PC-3 (cell line): ENCODE results near the gene RAP1GAP2. TPM values are rescaled to one million over a fixed set of nuclear protein-coding genes. Genes with fewer than 3 reads are reported as not detected.

Experiments
- ATAC-seq: fragments of 200-7000 bp; cut with Tn5 transposase; 2 replicates; pipeline ENCODE4 v1.9.1; 2020; ENCODE audit warnings: mild to moderate bottlenecking, moderate library complexity
- BruUV-seq: library from RNA; stranded (reverse); fragments of 400-500 nt; replicated peaks from 2 replicates; lab custom pipeline; 2021; lab: Mats Ljungman, UMichigan
- CTCF ChIA-PET: fragments of 300-600 bp; sonication (Branson Sonifier 250); formaldehyde crosslinking; loops from one replicate; lab custom pipeline; 2022; ENCODE audit warnings: antibody characterized with exemption; lab: Charles Lee
- POLR2A ChIA-PET: fragments of 300-600 bp; sonication (Branson Sonifier 250); formaldehyde crosslinking; loops from one replicate; lab custom pipeline; 2022; ENCODE audit warnings: antibody characterized with exemption; ENCODE audit not compliant: unreplicated experiment; lab: Charles Lee
- DNase-seq: peaks from one replicate; pipeline ENCODE4 v3.0.0-alpha.2; 2015
- H2AFZ ChIP-seq: fragments of 300-600 bp; sonication (generic); 2 replicates; pipeline ENCODE4 v1.6.0; 2016; ENCODE audit warnings: antibody characterized with exemption, low read length
- H3F3A ChIP-seq: fragments of 300-600 bp; sonication (generic); one replicate; pipeline ENCODE4 v1.6.0; 2017; ENCODE audit warnings: antibody characterized with exemption, low read length, control low read depth, mild to moderate bottlenecking; ENCODE audit not compliant: unreplicated experiment
- H3K27ac ChIP-seq: fragments of 300-600 bp; sonication (generic); 2 replicates; pipeline ENCODE4 v1.5.1; 2016; ENCODE audit warnings: mild to moderate bottlenecking, low read length
- H3K27me3 ChIP-seq: fragments of 300-600 bp; sonication (generic); 2 replicates; pipeline ENCODE4 v1.6.1; 2016; ENCODE audit warnings: low read length, mixed read lengths
- H3K36me3 ChIP-seq: fragments of 300-600 bp; sonication (generic); 2 replicates; pipeline ENCODE4 v1.6.1; 2016; ENCODE audit warnings: low read depth, mixed run types, low read length, mixed read lengths
- H3K4me1 ChIP-seq: fragments of 300-600 bp; sonication (generic); 2 replicates; pipeline ENCODE4 v1.5.1; 2016; ENCODE audit warnings: low read length; ENCODE audit not compliant: insufficient read depth
- H3K4me2 ChIP-seq: fragments of 300-600 bp; sonication (generic); 2 replicates; pipeline ENCODE4 v1.6.0; 2016; ENCODE audit warnings: low read length
- H3K4me3 ChIP-seq: fragments of 300-600 bp; sonication (generic); 2 replicates; pipeline ENCODE4 v1.5.1; 2016; ENCODE audit warnings: mild to moderate bottlenecking, low read length, mixed read lengths
- H3K79me2 ChIP-seq: fragments of 300-600 bp; sonication (generic); 2 replicates; pipeline ENCODE4 v1.6.1; 2017; ENCODE audit warnings: low read length, mixed read lengths
- H3K9ac ChIP-seq: fragments of 300-600 bp; sonication (generic); 2 replicates; pipeline ENCODE4 v1.6.0; 2016; ENCODE audit warnings: mild to moderate bottlenecking, low read length
- H3K9me2 ChIP-seq: fragments of 300-600 bp; sonication (generic); replicated peaks from 2 replicates; pipeline ENCODE4 v1.6.1; 2016; ENCODE audit warnings: mixed run types, low read length, mixed read lengths
- H3K9me3 ChIP-seq: fragments of 300-600 bp; sonication (generic); 2 replicates; pipeline ENCODE4 v1.6.1; 2016; ENCODE audit warnings: low read length, mixed read lengths
- H4K20me1 ChIP-seq: fragments of 300-600 bp; sonication (generic); 2 replicates; pipeline ENCODE4 v1.6.1; 2016; ENCODE audit warnings: low read length, mixed read lengths
- EZH2 ChIP-seq: fragments of 300-600 bp; sonication (generic); IDR thresholded peaks from one replicate; pipeline ENCODE4 v1.6.1; 2017; ENCODE audit warnings: antibody characterized with exemption, mild to moderate bottlenecking, low read length; ENCODE audit not compliant: unreplicated experiment
- EZH2phosphoT487 ChIP-seq: fragments of 300-600 bp; sonication (generic); IDR thresholded peaks from 2 replicates; pipeline ENCODE4 v1.6.1; 2018; ENCODE audit warnings: mild to moderate bottlenecking, antibody characterized with exemption, low read length, borderline replicate concordance
- intact Hi-C: fragments of 100-400 bp; cut with micrococcal nuclease; formaldehyde crosslinking; loops from 2 replicates; pipeline ENCODE4 v1.9.0; 2023
- total RNA-seq: library from RNA; depleted of rRNA; stranded (reverse); fragments of >200 nt; gene quantifications from 2 replicates; pipeline ENCODE4 v1.2.3, GENCODE V29; 2014
- TF ChIP-seq, protein P1 (sequence below): fragments of 300-600 bp; sonication (generic); conservative IDR thresholded peaks from 2 replicates; pipeline ENCODE4 v1.5.1; 2017; ENCODE audit warnings: antibody characterized with exemption, low read depth, mild to moderate bottlenecking, low read length

Gene RAP1GAP2
- total RNA-seq, 1 experiment from 2014 or later: 14.5 TPM

DNA sequence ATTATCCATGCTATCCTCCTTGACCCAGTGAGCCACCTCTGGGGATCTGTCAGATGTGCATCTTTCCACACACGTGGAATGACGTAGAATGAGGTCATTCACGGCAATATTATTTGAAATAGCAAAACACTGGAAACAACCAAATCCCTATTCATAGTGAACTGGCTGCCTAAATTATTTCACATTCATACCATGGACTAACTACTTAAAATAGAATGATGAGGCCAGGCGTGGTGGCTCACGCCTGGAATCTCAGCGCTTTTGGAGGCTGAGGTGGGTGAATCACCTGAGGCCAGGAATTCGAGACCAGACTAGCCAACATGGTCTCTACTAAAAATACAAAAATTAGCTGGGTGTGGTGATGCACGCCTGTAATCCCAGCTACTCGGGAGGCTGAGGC lies 75.5 kb downstream of the RAP1GAP2 start:
- Histone ChIP-seq H3K9ac (no peak overlapping the region), H3F3A (no peaks in the 10 kb centered on the region), H3K4me3 (no peak overlapping the region), H3K79me2 (no peaks in the 10 kb centered on the region), H3K9me2 (no peaks in the 10 kb centered on the region), H3K4me1 (peaks cover 24% of the 10 kb centered on the region), H3K27me3 (no peaks in the 10 kb centered on the region), H3K9me3 (no peaks in the 10 kb centered on the region), H4K20me1 (no peaks in the 10 kb centered on the region), H3K36me3 (no peaks in the 10 kb centered on the region), H2AFZ (no peak overlapping the region), H3K27ac (no peak overlapping the region), H3K4me2 (no peak overlapping the region)
- no TSS peak for BruUV-seq
- TF ChIP-seq, protein P1, sequence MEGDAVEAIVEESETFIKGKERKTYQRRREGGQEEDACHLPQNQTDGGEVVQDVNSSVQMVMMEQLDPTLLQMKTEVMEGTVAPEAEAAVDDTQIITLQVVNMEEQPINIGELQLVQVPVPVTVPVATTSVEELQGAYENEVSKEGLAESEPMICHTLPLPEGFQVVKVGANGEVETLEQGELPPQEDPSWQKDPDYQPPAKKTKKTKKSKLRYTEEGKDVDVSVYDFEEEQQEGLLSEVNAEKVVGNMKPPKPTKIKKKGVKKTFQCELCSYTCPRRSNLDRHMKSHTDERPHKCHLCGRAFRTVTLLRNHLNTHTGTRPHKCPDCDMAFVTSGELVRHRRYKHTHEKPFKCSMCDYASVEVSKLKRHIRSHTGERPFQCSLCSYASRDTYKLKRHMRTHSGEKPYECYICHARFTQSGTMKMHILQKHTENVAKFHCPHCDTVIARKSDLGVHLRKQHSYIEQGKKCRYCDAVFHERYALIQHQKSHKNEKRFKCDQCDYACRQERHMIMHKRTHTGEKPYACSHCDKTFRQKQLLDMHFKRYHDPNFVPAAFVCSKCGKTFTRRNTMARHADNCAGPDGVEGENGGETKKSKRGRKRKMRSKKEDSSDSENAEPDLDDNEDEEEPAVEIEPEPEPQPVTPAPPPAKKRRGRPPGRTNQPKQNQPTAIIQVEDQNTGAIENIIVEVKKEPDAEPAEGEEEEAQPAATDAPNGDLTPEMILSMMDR: no peak
- TF ChIP-seq EZH2phosphoT487 (no peak), EZH2 (no peak)
- ATAC-seq (no peak), DNase-seq (peak; percentile 22)
- POLR2A ChIA-PET: no interaction called here
- CTCF ChIA-PET: no interaction called here
- intact Hi-C loops: no loop called here

DNA sequence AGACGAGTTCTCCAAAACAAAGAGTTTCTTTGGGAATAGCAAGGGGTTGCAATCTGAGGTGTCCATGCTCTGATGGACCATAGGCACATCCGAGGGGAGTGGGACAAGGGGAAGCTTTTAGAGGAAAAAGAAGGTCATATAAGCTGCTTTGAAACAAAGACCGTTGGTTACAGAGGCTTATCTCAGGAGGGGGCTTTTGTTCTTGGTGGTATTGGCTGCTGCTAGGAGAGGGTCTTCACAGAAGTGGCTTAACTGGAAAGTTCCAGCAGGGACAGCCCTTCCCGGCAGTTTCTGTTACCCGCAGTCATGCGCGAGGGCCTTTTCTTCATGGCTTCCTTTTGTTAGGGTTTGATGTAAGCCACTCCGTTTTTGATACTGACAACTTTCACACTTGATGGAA lies 76.0 kb downstream of the RAP1GAP2 start:
- Histone ChIP-seq H3K4me2 (no peak overlapping the region), H3K9ac (no peak overlapping the region), H3K79me2 (no peaks in the 10 kb centered on the region), H4K20me1 (no peaks in the 10 kb centered on the region), H3K27me3 (no peaks in the 10 kb centered on the region), H3K9me3 (no peaks in the 10 kb centered on the region), H3K36me3 (no peaks in the 10 kb centered on the region), H3K9me2 (no peaks in the 10 kb centered on the region), H3K27ac (no peak overlapping the region), H3K4me3 (no peak overlapping the region), H2AFZ (no peak overlapping the region), H3K4me1 (peaks cover 19% of the 10 kb centered on the region), H3F3A (no peaks in the 10 kb centered on the region)
- no peak for ATAC-seq
- TF ChIP-seq EZH2phosphoT487 (no peak), EZH2 (no peak)
- TF ChIP-seq, protein P1: no peak
- no TSS peak for BruUV-seq
- DNase-seq: no peak
- POLR2A ChIA-PET: no interaction called here
- intact Hi-C loops: no loop called here
- CTCF ChIA-PET: no interaction called here

DNA sequence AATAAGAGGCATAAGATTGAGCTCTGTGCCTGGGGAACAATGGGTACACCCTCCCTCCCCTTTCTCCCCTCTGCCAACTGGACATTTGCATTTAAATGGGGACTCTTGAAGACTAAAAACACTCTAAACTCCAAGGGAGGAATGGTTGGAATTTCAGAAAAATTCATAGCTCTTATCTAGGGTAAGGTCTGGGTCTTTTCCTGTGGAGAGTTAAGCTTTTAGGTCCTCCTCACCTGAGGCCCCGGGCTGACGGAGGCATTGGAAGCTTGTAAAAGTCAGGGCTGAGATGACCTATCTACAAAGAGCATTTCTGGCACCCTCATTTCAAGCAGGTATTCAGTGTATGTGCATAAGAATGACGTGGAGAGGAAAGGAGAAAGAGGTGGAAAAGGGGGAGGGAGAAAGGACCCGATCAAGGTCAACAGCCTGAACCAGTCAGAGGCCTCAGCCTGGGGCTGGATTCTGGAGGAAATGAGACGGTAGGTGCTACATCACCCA lies 78.0 kb downstream of the RAP1GAP2 start:
- POLR2A ChIA-PET: no interaction called here

More for the DNA sequence above, 78.0 kb downstream of the RAP1GAP2 start:
- Histone ChIP-seq H3K4me2 (no peak overlapping the region), H3K27me3 (no peaks in the 10 kb centered on the region), H3K36me3 (no peaks in the 10 kb centered on the region), H3K27ac (peak overlapping the region; percentile 50), H4K20me1 (no peaks in the 10 kb centered on the region), H3K4me3 (no peak overlapping the region), H3K9me2 (no peaks in the 10 kb centered on the region), H3K4me1 (peaks cover 12% of the 10 kb centered on the region), H3K9me3 (no peaks in the 10 kb centered on the region), H3F3A (no peaks in the 10 kb centered on the region), H3K79me2 (no peaks in the 10 kb centered on the region), H3K9ac (no peak overlapping the region), H2AFZ (no peak overlapping the region)
- ATAC-seq (peak; percentile 33), DNase-seq (peak; percentile 50)
- no peak for TF ChIP-seq EZH2
- TF ChIP-seq, protein P1: no peak
- TF ChIP-seq EZH2phosphoT487: no peak
- no TSS peak for BruUV-seq
- CTCF ChIA-PET: interaction anchor here (0.6 kb wide), 1 partner anchor 52 kb away, joined by 7 read pairs; no protein-coding TSS in a partner anchor
- intact Hi-C loops: no loop called here
